Endothelial cell of umbilical vein (primary cell): ENCODE measurements around the gene EVX1.

Source experiments
- CTCF ChIP-seq, 2 donors: IDR thresholded peaks; 1 replicate in 1 of 2; 2 replicates in 1 of 2; pipeline ENCODE4 v1.5.1; 2011; ENCODE audit warnings: low read length in 2 of 2, mild to moderate bottlenecking in 2 of 2, moderate library complexity in 2 of 2, control low read depth in 1 of 2, inconsistent platforms in 1 of 2, low read depth in 1 of 2; ENCODE audit not compliant: insufficient read depth in 1 of 2; ENCODE audit errors: extremely low read depth in 1 of 2
- EZH2 ChIP-seq: IDR thresholded peaks from 2 replicates; pipeline ENCODE4 v1.6.1; 2012; ENCODE audit warnings: borderline replicate concordance, low read depth, mild to moderate bottlenecking, moderate library complexity, low read length, inconsistent platforms; ENCODE audit not compliant: severe bottlenecking
- MAX ChIP-seq: IDR thresholded peaks from 2 replicates; pipeline ENCODE4 v1.6.1; 2011; ENCODE audit not compliant: insufficient read depth, insufficient read length
- POLR2A ChIP-seq: IDR thresholded peaks from 2 replicates; pipeline ENCODE4 v1.6.1; 2012; ENCODE audit warnings: low read depth, mild to moderate bottlenecking, control low read depth, low read length
- POLR2AphosphoS5 ChIP-seq: IDR thresholded peaks from 2 replicates; pipeline ENCODE4 v1.6.1; 2012; ENCODE audit warnings: low read depth, mild to moderate bottlenecking, control low read depth, low read length, moderate library complexity; ENCODE audit not compliant: insufficient read depth

- TF ChIP-seq CTCF (IDR thresholded peaks at IDR 0.05; ENCODE audit: extremely low read depth in 1 of 2, insufficient read depth in 1 of 2, low read depth in 1 of 2, low read length in 2 of 2) (no peak), EZH2 (no peak), MAX (no peak), POLR2A (no peak), POLR2AphosphoS5 (no peak)
These were observed 13.2 kb upstream of the EVX1 start for GRCh38 chr7:27229448-27229847.
